ENCODE data around the gene NECAB2.

GRCh38 chr16:83939266-83939855, 28.7 kb upstream of the NECAB2 start:
- TF ChIP-seq, protein P1, sequence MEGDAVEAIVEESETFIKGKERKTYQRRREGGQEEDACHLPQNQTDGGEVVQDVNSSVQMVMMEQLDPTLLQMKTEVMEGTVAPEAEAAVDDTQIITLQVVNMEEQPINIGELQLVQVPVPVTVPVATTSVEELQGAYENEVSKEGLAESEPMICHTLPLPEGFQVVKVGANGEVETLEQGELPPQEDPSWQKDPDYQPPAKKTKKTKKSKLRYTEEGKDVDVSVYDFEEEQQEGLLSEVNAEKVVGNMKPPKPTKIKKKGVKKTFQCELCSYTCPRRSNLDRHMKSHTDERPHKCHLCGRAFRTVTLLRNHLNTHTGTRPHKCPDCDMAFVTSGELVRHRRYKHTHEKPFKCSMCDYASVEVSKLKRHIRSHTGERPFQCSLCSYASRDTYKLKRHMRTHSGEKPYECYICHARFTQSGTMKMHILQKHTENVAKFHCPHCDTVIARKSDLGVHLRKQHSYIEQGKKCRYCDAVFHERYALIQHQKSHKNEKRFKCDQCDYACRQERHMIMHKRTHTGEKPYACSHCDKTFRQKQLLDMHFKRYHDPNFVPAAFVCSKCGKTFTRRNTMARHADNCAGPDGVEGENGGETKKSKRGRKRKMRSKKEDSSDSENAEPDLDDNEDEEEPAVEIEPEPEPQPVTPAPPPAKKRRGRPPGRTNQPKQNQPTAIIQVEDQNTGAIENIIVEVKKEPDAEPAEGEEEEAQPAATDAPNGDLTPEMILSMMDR (IDR thresholded peaks at IDR 0.05) = no peak
- TF ChIP-seq POLR2A (IDR thresholded peaks at IDR 0.05) = no peak

Data from stomach (tissue), 4 donors.